H9 (cell line): Measurements from ENCODE around the gene FAM120A. TPM values are rescaled to one million over a fixed set of nuclear protein-coding genes. Genes with fewer than 3 reads are reported as not detected.

Source experiments
- DNase-seq: peaks from one replicate; pipeline ENCODE4 v3.0.0-alpha.2; 2017
- H2AFZ ChIP-seq: one replicate; pipeline ENCODE4 v1.6.1; 2013; ENCODE audit warnings: mild to moderate bottlenecking, low read length, control low read depth, moderate library complexity
- H2AK5ac ChIP-seq: 2 replicates; pipeline ENCODE4 v1.6.1; 2013; ENCODE audit warnings: low read length, control low read depth, mixed read lengths; ENCODE audit not compliant: insufficient read length
- H2BK120ac ChIP-seq: one replicate; pipeline ENCODE4 v1.6.1; 2013; ENCODE audit warnings: low read depth, mild to moderate bottlenecking, low read length, control low read depth, inconsistent platforms; ENCODE audit not compliant: poor library complexity, severe bottlenecking
- H2BK12ac ChIP-seq: 2 replicates; pipeline ENCODE4 v1.6.1; 2013; ENCODE audit warnings: low read length, control low read depth, mixed read lengths, low read depth; ENCODE audit not compliant: insufficient read length
- H2BK15ac ChIP-seq: 2 replicates; pipeline ENCODE4 v1.6.1; 2013; ENCODE audit warnings: low read depth, low read length, control low read depth
- H2BK20ac ChIP-seq: one replicate; pipeline ENCODE4 v1.6.1; 2013; ENCODE audit warnings: low read depth, mild to moderate bottlenecking, low read length, control low read depth, inconsistent platforms; ENCODE audit not compliant: poor library complexity, severe bottlenecking
- H2BK5ac ChIP-seq: 2 replicates; pipeline ENCODE4 v1.6.1; 2013; ENCODE audit warnings: low read length, control low read depth, mixed read lengths; ENCODE audit not compliant: insufficient read length
- H3K14ac ChIP-seq: 2 replicates; pipeline ENCODE4 v1.6.1; 2013; ENCODE audit warnings: low read length, control low read depth; ENCODE audit not compliant: insufficient read depth
- H3K18ac ChIP-seq: 2 replicates; pipeline ENCODE4 v1.6.1; 2013; ENCODE audit warnings: low read depth, mild to moderate bottlenecking, mixed read lengths, low read length, control low read depth; ENCODE audit not compliant: insufficient read length
- H3K23ac ChIP-seq: 2 replicates; pipeline ENCODE4 v1.6.1; 2013; ENCODE audit warnings: low read length, control low read depth, mixed read lengths, low read depth; ENCODE audit not compliant: insufficient read length
- H3K23me2 ChIP-seq: 2 replicates; pipeline ENCODE4 v1.6.1; 2013; ENCODE audit warnings: low read depth, mild to moderate bottlenecking, mixed read lengths, low read length, control low read depth; ENCODE audit not compliant: insufficient read length, poor library complexity, severe bottlenecking
- H3K27ac ChIP-seq: 2 replicates; pipeline ENCODE4 v1.5.1; 2013; ENCODE audit warnings: low read length, control low read depth, mixed read lengths, low read depth; ENCODE audit not compliant: insufficient read length
- H3K27me3 ChIP-seq: 2 replicates; pipeline ENCODE4 v1.6.1; 2013; ENCODE audit warnings: low read length, control low read depth, inconsistent platforms; ENCODE audit not compliant: insufficient read depth
- H3K4ac ChIP-seq: 2 replicates; pipeline ENCODE4 v1.6.1; 2013; ENCODE audit warnings: low read depth, mild to moderate bottlenecking, control low read depth, inconsistent platforms, low read length, moderate library complexity
- H3K4me1 ChIP-seq: 2 replicates; pipeline ENCODE4 v1.6.1; 2013; ENCODE audit warnings: low read length, control low read depth, inconsistent platforms; ENCODE audit not compliant: insufficient read depth
- H3K4me2 ChIP-seq: 2 replicates; pipeline ENCODE4 v1.6.1; 2013; ENCODE audit warnings: low read length, control low read depth, mixed read lengths; ENCODE audit not compliant: insufficient read length, insufficient read depth
- H3K56ac ChIP-seq: 2 replicates; pipeline ENCODE4 v1.6.1; 2013; ENCODE audit warnings: low read depth, mild to moderate bottlenecking, mixed read lengths, low read length, control low read depth; ENCODE audit not compliant: insufficient read length
- H3K79me1 ChIP-seq: 2 replicates; pipeline ENCODE4 v1.6.1; 2013; ENCODE audit warnings: low read depth, mild to moderate bottlenecking, moderate library complexity, low read length, control low read depth, inconsistent platforms; ENCODE audit not compliant: insufficient read depth, poor library complexity, severe bottlenecking
- H3K79me2 ChIP-seq: 2 replicates; pipeline ENCODE4 v1.6.1; 2013; ENCODE audit warnings: low read length, control low read depth, inconsistent platforms; ENCODE audit not compliant: insufficient read depth
- H3K9ac ChIP-seq: 2 replicates; pipeline ENCODE4 v1.6.1; 2013; ENCODE audit warnings: low read length, control low read depth, mixed read lengths; ENCODE audit not compliant: insufficient read length; ENCODE audit errors: extremely low read depth
- H3K9me3 ChIP-seq: one replicate; pipeline ENCODE4 v1.6.1; 2013; ENCODE audit warnings: low read depth, low read length, inconsistent platforms; ENCODE audit not compliant: control insufficient read depth
- H3T11ph ChIP-seq: one replicate; pipeline ENCODE4 v1.6.1; 2013; ENCODE audit warnings: mild to moderate bottlenecking, low read length, control low read depth, inconsistent platforms
- H4K20me1 ChIP-seq: one replicate; pipeline ENCODE4 v1.6.1; 2013; ENCODE audit not compliant: control insufficient read depth, insufficient read length, insufficient read depth
- H4K5ac ChIP-seq: 2 replicates; pipeline ENCODE4 v1.6.1; 2013; ENCODE audit warnings: low read depth, mild to moderate bottlenecking, mixed read lengths, low read length, control low read depth; ENCODE audit not compliant: insufficient read length
- H4K8ac ChIP-seq: replicated peaks from 2 replicates; pipeline ENCODE4 v1.6.1; 2013; ENCODE audit warnings: low read length, control low read depth, mixed read lengths, low read depth; ENCODE audit not compliant: insufficient read length
- H4K91ac ChIP-seq: 2 replicates; pipeline ENCODE4 v1.6.1; 2013; ENCODE audit warnings: low read depth, mild to moderate bottlenecking, moderate library complexity, mixed read lengths, low read length, control low read depth; ENCODE audit not compliant: insufficient read length
- H3K27ac Mint-ChIP-seq, 3 experiments: 2 replicates in 2 of 3; 3 replicates in 1 of 3; pipeline ENCODE4 v1.8.0; 2020 to 2021; ENCODE audit warnings: mixed read lengths in 3 of 3, mild to moderate bottlenecking in 1 of 3, moderate library complexity in 1 of 3
- H3K27me3 Mint-ChIP-seq: 2 replicates; pipeline ENCODE4 v1.8.0; 2021; ENCODE audit warnings: low read depth, mild to moderate bottlenecking, moderate library complexity, mixed read lengths
- H3K36me3 Mint-ChIP-seq, 3 experiments: 2 replicates in 2 of 3; 3 replicates in 1 of 3; pipeline ENCODE4 v1.8.0; 2020 to 2021; ENCODE audit warnings: low read depth in 3 of 3, mixed read lengths in 3 of 3; ENCODE audit not compliant: insufficient read depth in 1 of 3
- H3K4me1 Mint-ChIP-seq, 2 experiments: 2 replicates each; pipeline ENCODE4 v1.8.0; 2020; ENCODE audit warnings: mixed read lengths in 2 of 2
- H3K4me3 Mint-ChIP-seq, 2 experiments: 2 replicates in 1 of 2; 3 replicates in 1 of 2; pipeline ENCODE4 v1.8.0; 2020 to 2021; ENCODE audit warnings: mild to moderate bottlenecking in 2 of 2, mixed read lengths in 2 of 2, moderate library complexity in 1 of 2
- H3K9me3 Mint-ChIP-seq, 2 experiments: 2 replicates in 1 of 2; 3 replicates in 1 of 2; pipeline ENCODE4 v1.8.0; 2020; ENCODE audit warnings: mild to moderate bottlenecking in 2 of 2, mixed read lengths in 2 of 2, moderate library complexity in 1 of 2
- WGBS: extraction: QIAGEN DNeasy Blood & Tissue Kit; methylation state at CpG from one replicate; pipeline ENCODE4 v1.1.7; 2013; ENCODE audit warnings: missing lambda C conversion rate, low lambda C conversion rate, mixed read lengths; ENCODE audit not compliant: insufficient read length; ENCODE audit errors: extremely low coverage; 5-methylcytosine and 5-hydroxymethylcytosine counted together
- total RNA-seq: library from RNA; stranded (reverse); gene quantifications from 2 replicates; pipeline ENCODE4 v1.2.1, GENCODE V29; 2021
- TF ChIP-seq, protein P1 (sequence below): fragments of 200-600 bp; sonication (generic); conservative IDR thresholded peaks from 3 replicates; pipeline ENCODE4 v1.8.0; 2021; ENCODE audit warnings: antibody characterized with exemption, mild to moderate bottlenecking

FAM120A gene
- total RNA-seq, 1 experiment from 2014 or later = 57.7 TPM

DNA sequence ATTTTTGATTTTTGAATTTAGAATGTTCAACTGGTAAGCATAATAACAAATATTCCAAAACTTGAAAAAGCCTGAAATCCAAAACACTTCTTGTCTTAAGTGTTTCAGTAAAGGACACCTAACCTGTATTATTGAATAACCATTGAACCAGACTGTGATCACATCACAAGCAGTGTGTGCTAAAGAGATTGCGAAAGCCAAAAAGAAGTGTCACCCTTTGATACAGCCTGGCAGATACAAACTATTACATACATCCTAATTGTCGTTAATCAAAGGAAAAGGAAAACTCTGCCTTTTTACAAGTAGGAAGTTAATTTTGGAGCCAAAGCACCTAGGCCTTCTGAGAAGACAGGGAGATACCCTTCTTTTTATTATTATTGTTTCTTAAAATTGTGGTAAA is 10.3 kb downstream of the FAM120A start:
- WGBS = no CpG with 5 or more reads among the region's 2 CpGs

More for the DNA sequence above, 10.3 kb downstream of the FAM120A start:
- Histone ChIP-seq H3K9ac (no peak overlapping the region), H3K79me2 (peaks cover 39% of the 10 kb centered on the region), H3K18ac (no peak overlapping the region), H2AK5ac (no peak overlapping the region), H2AFZ (no peak overlapping the region), H3K27ac (no peak overlapping the region), H2BK15ac (no peak overlapping the region), H3K4me2 (no peak overlapping the region), H3K4me1 (peaks cover 21% of the 10 kb centered on the region), H4K20me1 (no peaks in the 10 kb centered on the region), H3K23me2 (no peaks in the 10 kb centered on the region), H3K9me3 (no peaks in the 10 kb centered on the region), H3K4ac (no peak overlapping the region), H4K91ac (no peak overlapping the region), H4K5ac (no peak overlapping the region), H4K8ac (no peak overlapping the region), H3K14ac (no peak overlapping the region), H3K56ac (no peak overlapping the region), H3T11ph (no peak overlapping the region), H3K79me1 (peaks cover 18% of the 10 kb centered on the region), H2BK120ac (no peak overlapping the region), H2BK5ac (no peak overlapping the region), H3K23ac (no peak overlapping the region), H2BK20ac (no peak overlapping the region), H2BK12ac (no peak overlapping the region), H3K27me3 (no peaks in the 10 kb centered on the region)
- Mint-ChIP-seq H3K4me1 (peaks cover 60 to 66% of the 10 kb centered on the region in 2 experiments), H3K9me3 (no peaks in the 10 kb centered on the region), H3K36me3 (no peaks in the 10 kb centered on the region; a peak in 1 of 7 replicates), H3K27ac (no peak overlapping the region), H3K4me3 (no peak overlapping the region), H3K27me3 (no peaks in the 10 kb centered on the region)
- no peak for DNase-seq
- TF ChIP-seq, protein P1, sequence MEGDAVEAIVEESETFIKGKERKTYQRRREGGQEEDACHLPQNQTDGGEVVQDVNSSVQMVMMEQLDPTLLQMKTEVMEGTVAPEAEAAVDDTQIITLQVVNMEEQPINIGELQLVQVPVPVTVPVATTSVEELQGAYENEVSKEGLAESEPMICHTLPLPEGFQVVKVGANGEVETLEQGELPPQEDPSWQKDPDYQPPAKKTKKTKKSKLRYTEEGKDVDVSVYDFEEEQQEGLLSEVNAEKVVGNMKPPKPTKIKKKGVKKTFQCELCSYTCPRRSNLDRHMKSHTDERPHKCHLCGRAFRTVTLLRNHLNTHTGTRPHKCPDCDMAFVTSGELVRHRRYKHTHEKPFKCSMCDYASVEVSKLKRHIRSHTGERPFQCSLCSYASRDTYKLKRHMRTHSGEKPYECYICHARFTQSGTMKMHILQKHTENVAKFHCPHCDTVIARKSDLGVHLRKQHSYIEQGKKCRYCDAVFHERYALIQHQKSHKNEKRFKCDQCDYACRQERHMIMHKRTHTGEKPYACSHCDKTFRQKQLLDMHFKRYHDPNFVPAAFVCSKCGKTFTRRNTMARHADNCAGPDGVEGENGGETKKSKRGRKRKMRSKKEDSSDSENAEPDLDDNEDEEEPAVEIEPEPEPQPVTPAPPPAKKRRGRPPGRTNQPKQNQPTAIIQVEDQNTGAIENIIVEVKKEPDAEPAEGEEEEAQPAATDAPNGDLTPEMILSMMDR = no peak
